GM19239 (cell line): ENCODE results near the gene TARS2.

Experiments used
- DNase-seq: peaks from one replicate; pipeline ENCODE4 v3.0.0; 2011; ENCODE audit warnings: low spot score; ENCODE audit not compliant: insufficient read length
- FAIRE-seq: peaks from 2 replicates; lab custom pipeline; 2011; peaks lifted over from hg19 to GRCh38; lab: Jason Lieb, UNC

The TARS2 gene

GRCh38 chr1:150553392-150554085 lies 66.3 kb downstream of the TARS2 start:
- no peak for DNase-seq
- FAIRE-seq, result no peak

GRCh38 chr1:150554086-150554452 lies 66.8 kb downstream of the TARS2 start:
- DNase-seq, result no peak
- FAIRE-seq, result no peak

- no peak for DNase-seq
- no peak for FAIRE-seq
These were observed 68.2 kb downstream of the TARS2 start for GRCh38 chr1:150555198-150555970.

DNA sequence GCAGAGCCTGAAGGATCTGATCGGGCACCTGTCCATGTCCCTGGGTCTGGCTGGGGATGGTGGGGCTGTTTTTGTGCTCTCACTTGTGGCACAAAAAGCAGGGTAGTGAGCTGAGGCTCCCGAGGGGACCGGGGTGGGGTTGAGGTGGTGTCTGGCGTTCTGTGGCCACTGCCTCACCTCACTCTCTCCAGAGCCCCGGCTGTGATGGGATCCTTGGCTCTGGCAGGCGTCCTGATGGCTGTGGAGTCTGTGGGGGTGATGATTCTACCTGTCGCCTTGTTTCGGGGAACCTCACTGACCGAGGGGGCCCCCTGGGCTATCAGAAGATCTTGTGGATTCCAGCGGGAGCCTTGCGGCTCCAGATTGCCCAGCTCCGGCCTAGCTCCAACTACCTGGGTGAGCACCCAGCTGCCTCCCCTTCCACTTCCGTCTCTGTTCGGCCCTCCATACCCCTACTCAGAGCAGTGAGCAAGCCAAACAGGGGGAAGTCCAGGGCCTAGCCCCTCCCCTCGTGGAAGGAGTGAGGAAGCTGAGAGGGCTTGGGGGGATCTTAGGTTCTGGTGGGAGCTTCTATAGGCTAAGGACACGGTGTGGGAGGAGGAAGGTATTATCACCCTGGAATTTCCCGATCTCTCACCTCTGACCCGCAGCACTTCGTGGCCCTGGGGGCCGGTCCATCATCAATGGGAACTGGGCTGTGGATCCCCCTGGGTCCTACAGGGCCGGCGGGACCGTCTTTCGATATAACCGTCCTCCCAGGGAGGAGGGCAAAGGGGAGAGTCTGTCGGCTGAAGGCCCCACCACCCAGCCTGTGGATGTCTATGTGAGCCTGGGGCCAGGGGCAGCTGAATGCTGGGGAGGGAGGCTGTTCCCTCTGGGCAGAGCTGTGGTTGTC lies 69.0 kb downstream of the TARS2 start:
- FAIRE-seq (no peak), DNase-seq (no peak)

GRCh38 chr1:150557065-150557600 lies 69.9 kb downstream of the TARS2 start:
- DNase-seq (no peak), FAIRE-seq (no peak)
